ENCODE results near the gene MEF2B.

MEF2B gene

DNA sequence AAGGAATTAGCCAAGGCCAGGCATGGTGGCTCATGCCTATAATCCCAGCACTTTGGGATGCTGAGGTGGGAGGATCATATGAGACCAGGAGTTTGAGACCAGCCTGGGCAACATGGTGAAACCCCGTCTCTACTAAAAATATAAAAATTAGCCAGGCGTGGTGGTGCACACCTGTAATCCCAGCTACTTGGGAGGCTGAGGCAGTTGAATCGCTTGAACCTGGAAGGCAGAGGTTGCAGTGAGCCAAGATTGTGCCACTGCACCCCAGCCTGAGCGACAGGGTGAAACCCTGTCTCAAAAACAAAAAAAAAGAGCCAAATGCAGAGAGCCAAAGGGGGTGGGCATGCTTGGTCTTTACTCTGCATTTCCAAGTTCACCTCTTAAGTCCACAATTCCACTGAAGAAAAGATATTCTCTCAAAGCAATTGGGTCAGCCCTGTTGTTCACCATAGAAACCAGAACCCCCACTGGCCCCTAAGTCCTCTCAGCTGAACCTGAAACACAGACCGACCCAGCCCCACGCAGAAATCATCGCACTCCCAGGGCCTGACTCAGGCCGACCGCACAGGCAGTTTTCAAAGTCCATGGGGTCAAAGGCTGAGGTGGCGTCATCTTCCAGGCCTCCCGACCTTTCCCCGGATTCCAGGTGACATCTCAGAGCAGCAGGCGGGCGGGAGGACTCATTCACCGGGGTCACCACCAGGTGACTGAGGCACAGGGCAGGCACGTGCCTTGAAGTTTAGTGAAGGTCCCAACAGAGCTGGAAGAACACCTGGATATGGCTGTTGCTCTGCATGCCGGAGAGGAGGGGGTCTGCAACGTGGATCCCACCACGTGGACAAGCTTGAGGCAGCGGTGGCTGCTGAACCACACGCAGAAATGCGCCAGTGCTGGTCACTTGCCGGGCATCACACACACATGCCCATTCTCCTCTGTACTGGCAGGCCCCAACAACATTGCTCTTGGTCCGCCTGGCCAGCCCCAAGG is 73.1 kb downstream of the MEF2B start:
- H3K9me3 ChIP-seq (replicated peaks; ENCODE audit: insufficient read depth, low read length): no peaks in the 10 kb centered on the region
- H3K27ac ChIP-seq (ENCODE audit: low read length): no peak overlapping the region
- H3K4me2 ChIP-seq (ENCODE audit: low read depth, low read length): no peak overlapping the region
- peaks cover 9% of the 10 kb centered on the region; the same call in 1 of the 2 replicates for H3K79me2 ChIP-seq (ENCODE audit: low read length)
- no peaks in the 10 kb centered on the region for H3K4me1 ChIP-seq (ENCODE audit: low read length)
- no peaks in the 10 kb centered on the region for H3K27me3 ChIP-seq (replicated peaks; ENCODE audit: insufficient read depth, low read length)
- no peak overlapping the region for H3K4me3 ChIP-seq (ENCODE audit: low read length)
- H3K36me3 ChIP-seq (replicated peaks; ENCODE audit: insufficient read depth, low read length): no peaks in the 10 kb centered on the region
- H3F3A ChIP-seq (ENCODE audit: insufficient read depth, low read length): no peaks in the 10 kb centered on the region
- no peaks in the 10 kb centered on the region for H4K20me1 ChIP-seq (ENCODE audit: insufficient read depth, low read length)
- no peak overlapping the region for H3K9ac ChIP-seq (ENCODE audit: low read length)
- DNase-seq: no peak
- TF ChIP-seq EZH2 (optimal IDR thresholded peaks at IDR 0.05; ENCODE audit: low read depth, low read length): no peak
- no peak for TF ChIP-seq EZH2phosphoT487 (IDR thresholded peaks at IDR 0.05; ENCODE audit: low read length)
- TF ChIP-seq CTCF (IDR thresholded peaks at IDR 0.05; ENCODE audit: low read length): no peak
- H3K9me2 ChIP-seq (replicated peaks; ENCODE audit: insufficient read depth, low read length): no peaks in the 10 kb centered on the region
- H2AFZ ChIP-seq (ENCODE audit: low read length): no peak overlapping the region

GRCh38 chr19:19095691-19096090 is 74.4 kb downstream of the MEF2B start:
- H3K9me2 ChIP-seq (replicated peaks; ENCODE audit: insufficient read depth, low read length): no peaks in the 10 kb centered on the region
- no peak overlapping the region for H3K4me2 ChIP-seq (ENCODE audit: low read depth, low read length)
- no peak overlapping the region for H2AFZ ChIP-seq (ENCODE audit: low read length)
- H3F3A ChIP-seq (ENCODE audit: insufficient read depth, low read length): no peaks in the 10 kb centered on the region
- no peaks in the 10 kb centered on the region for H3K36me3 ChIP-seq (replicated peaks; ENCODE audit: insufficient read depth, low read length)
- no peaks in the 10 kb centered on the region for H3K9me3 ChIP-seq (replicated peaks; ENCODE audit: insufficient read depth, low read length)
- no peak overlapping the region for H3K4me3 ChIP-seq (ENCODE audit: low read length)
- no peaks in the 10 kb centered on the region for H3K4me1 ChIP-seq (ENCODE audit: low read length)
- DNase-seq: no peak
- no peaks in the 10 kb centered on the region for H4K20me1 ChIP-seq (ENCODE audit: insufficient read depth, low read length)
- H3K79me2 ChIP-seq (ENCODE audit: low read length): peaks cover 14% of the 10 kb centered on the region
- TF ChIP-seq EZH2phosphoT487 (IDR thresholded peaks at IDR 0.05; ENCODE audit: low read length): no peak
- TF ChIP-seq CTCF (IDR thresholded peaks at IDR 0.05; ENCODE audit: low read length): no peak
- no peak for TF ChIP-seq EZH2 (optimal IDR thresholded peaks at IDR 0.05; ENCODE audit: low read depth, low read length)
- no peak overlapping the region for H3K9ac ChIP-seq (ENCODE audit: low read length)
- no peaks in the 10 kb centered on the region for H3K27me3 ChIP-seq (replicated peaks; ENCODE audit: insufficient read depth, low read length)
- H3K27ac ChIP-seq (ENCODE audit: low read length): no peak overlapping the region

Measured in MM.1S (cell line).